BLaER1 treated with 17β-estradiol and CSF1 and Interleukin-3, amounts not matched to agents 10 nM and 100 nM (cell line): ENCODE data around the gene SIRPB1.

Experiments used
- H3K27ac ChIP-seq, 11 experiments: shearing (Covaris generic); formaldehyde crosslinking; 2 replicates each; pipeline ENCODE4 v1.8.1; 2022
- H3K27me3 ChIP-seq, 11 experiments: shearing (Covaris generic); formaldehyde crosslinking; 2 replicates each; pipeline ENCODE4 v1.8.1; 2022
- H3K36me3 ChIP-seq, 11 experiments: shearing (Covaris generic); formaldehyde crosslinking; 2 replicates each; pipeline ENCODE4 v1.8.1; 2022
- H3K4me1 ChIP-seq, 10 experiments: shearing (Covaris generic); formaldehyde crosslinking; 2 replicates each; pipeline ENCODE4 v1.8.1; 2022
- H3K4me2 ChIP-seq, 11 experiments: shearing (Covaris generic); formaldehyde crosslinking; 2 replicates each; pipeline ENCODE4 v1.8.1; 2022
- H3K4me3 ChIP-seq, 10 experiments: shearing (Covaris generic); formaldehyde crosslinking; 2 replicates each; pipeline ENCODE4 v1.8.1; 2022
- H3K9ac ChIP-seq, 11 experiments: shearing (Covaris generic); formaldehyde crosslinking; 2 replicates each; pipeline ENCODE4 v1.8.1; 2022
- H3K9me3 ChIP-seq, 11 experiments: shearing (Covaris generic); formaldehyde crosslinking; replicated peaks in 1 of 11; 2 replicates each; pipeline ENCODE4 v1.8.1; 2022
- H4K20me1 ChIP-seq, 11 experiments: shearing (Covaris generic); formaldehyde crosslinking; 2 replicates each; pipeline ENCODE4 v1.8.1; 2022
- Cebpa-rat ChIP-seq, 11 experiments: shearing (Covaris generic); IDR thresholded peaks; 2 replicates each; pipeline ENCODE4 v1.8.1; 2022

The SIRPB1 gene

DNA sequence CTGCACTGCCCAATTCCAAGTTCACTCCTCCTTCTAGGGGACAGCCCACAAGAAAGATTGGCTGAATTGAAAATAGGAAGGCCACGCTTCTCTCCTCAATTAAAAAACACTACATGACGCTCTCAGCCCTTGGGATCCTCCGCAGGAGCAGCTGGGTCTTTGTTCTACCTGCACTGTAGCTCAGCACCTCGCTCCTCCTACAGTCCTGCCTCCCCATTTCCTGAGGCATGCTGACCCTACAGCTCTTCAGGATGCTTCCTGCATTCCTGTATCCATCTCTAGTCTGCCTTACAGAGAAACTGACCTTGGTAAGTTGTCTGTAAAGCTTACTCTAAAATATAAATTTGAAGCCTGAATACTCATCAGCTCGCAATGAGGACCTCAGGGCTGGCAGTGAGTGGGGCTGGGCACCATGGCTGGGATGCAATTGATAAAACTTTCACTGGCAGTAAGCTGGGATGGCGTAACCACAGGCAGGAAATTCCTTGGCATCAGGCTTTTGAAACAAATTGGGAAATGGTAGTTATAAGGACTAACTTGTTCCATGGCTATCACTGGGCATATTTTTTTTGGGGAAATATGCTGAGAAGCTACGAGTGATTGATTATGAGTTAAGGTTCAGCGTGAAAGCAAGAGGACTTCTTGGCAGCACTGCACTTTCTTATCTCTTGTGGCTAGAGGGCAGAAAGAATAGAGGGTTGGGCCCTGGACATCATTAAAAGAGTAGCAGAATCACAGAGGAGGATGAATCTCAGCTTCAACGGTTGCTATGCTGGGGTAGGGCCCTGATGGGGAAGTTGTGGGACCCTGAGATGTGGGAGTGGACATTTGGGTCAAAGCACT, 11.7 kb upstream of the SIRPB1 start:
- Histone ChIP-seq H3K4me1 (peaks cover 12 to 29% (median 17%) of the 10 kb centered on the region in 10 experiments), H3K36me3 (no peaks in the 10 kb centered on the region), H3K4me2 (peak overlapping the region in 5 of 11 experiments; percentile 7 to 23 (median 18); a peak in 2 of 22 replicates), H3K27me3 (peaks cover 0 to 3% (median 0%) of the 10 kb centered on the region in 11 experiments; a peak in 1 of 22 replicates), H3K4me3 (no peak overlapping the region), H3K27ac (no peak overlapping the region), H4K20me1 (no peaks in the 10 kb centered on the region), H3K9ac (no peak overlapping the region), H3K9me3 (no peaks in the 10 kb centered on the region; a peak in 1 of 22 replicates)
- TF ChIP-seq Cebpa-rat (IDR thresholded peaks at IDR 0.05), result no peak

DNA sequence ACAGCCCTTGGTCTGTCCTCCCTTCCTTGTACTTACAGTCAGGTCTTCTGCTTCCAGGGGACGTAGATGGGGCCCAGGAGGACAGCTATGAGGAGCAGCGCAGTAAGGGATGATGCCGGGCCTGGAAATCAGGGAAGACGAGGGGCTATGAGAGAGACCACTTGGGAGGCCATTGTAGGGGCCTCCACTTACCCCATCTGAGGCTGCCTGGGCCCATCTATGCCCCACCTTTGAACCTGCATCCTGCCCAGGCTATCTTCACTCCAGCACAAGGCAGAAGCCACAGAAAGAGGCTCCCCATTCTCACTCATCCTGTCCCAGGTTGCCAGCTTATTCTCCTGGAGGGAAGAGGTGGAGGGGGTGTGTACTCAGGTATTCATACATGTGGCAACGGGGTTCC, 10.4 kb upstream of the SIRPB1 start:
- Histone ChIP-seq H3K9me3 (no peaks in the 10 kb centered on the region; a peak in 1 of 22 replicates), H3K4me3 (no peak overlapping the region), H3K9ac (no peak overlapping the region), H3K4me1 (peaks cover 12 to 32% (median 20%) of the 10 kb centered on the region in 10 experiments), H3K36me3 (no peaks in the 10 kb centered on the region), H3K4me2 (peak overlapping the region in 10 of 11 experiments; percentile 9 to 72 (median 48); a peak in 10 of 22 replicates), H3K27ac (no peak overlapping the region), H3K27me3 (peaks cover 0 to 3% (median 0%) of the 10 kb centered on the region in 11 experiments; a peak in 1 of 22 replicates), H4K20me1 (no peaks in the 10 kb centered on the region)
- TF ChIP-seq Cebpa-rat (IDR thresholded peaks at IDR 0.05), result no peak

DNA sequence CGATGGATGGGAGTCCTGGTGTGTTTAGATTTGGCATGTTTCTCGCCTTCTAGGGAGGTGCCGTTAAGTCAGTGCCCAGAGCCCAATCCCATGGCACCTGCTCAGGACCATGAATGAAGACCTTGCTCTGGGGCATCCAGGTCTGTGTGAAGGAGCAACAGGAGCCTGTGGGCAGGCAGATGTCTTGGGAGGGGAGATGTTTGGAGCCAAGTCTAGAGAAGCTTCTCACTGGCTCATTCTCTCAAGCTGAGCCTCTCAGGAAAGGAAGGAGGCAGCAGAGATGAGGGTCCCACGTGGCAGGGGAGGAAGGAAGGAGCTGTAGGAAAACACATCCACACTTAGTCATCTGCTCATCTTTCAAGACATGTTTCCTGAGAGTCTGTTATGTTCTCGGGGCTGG, 9.5 kb upstream of the SIRPB1 start:
- Histone ChIP-seq H3K9me3 (no peaks in the 10 kb centered on the region; a peak in 1 of 22 replicates), H3K9ac (no peak overlapping the region), H4K20me1 (no peaks in the 10 kb centered on the region), H3K4me2 (peak overlapping the region; percentile 16 to 72 (median 48); a peak in 20 of 22 replicates), H3K4me1 (peaks cover 12 to 38% (median 23%) of the 10 kb centered on the region in 10 experiments), H3K27me3 (peaks cover 0 to 3% (median 0%) of the 10 kb centered on the region in 11 experiments; a peak in 1 of 22 replicates), H3K36me3 (no peaks in the 10 kb centered on the region), H3K4me3 (no peak overlapping the region), H3K27ac (no peak overlapping the region)
- TF ChIP-seq Cebpa-rat (IDR thresholded peaks at IDR 0.05), result no peak

DNA sequence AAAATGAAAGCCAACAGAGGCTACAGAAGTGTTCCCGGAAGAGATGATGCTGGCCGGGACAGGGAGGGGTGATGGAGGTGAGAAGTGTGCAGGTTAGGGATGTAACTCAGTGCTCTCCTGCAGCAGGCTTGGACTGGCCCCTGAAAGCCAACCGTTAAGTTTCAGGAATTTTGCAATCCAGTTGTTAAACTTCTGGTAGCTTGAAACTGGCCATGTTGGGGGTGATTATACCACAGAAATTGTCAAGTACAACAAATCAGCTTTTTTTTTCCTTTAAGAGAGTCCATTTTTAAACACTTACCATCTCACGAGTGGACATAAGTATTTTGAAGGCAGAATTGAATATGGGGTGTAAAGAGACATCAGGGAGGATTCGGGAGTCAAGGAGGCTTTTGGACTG, 8.8 kb upstream of the SIRPB1 start:
- Histone ChIP-seq H3K4me1 (peaks cover 12 to 45% (median 27%) of the 10 kb centered on the region in 10 experiments), H3K9me3 (no peaks in the 10 kb centered on the region; a peak in 1 of 22 replicates), H3K4me3 (no peak overlapping the region), H4K20me1 (no peaks in the 10 kb centered on the region), H3K27me3 (peaks cover 0 to 3% (median 0%) of the 10 kb centered on the region in 11 experiments; a peak in 1 of 22 replicates), H3K4me2 (peak overlapping the region in 3 of 11 experiments; percentile 47 to 65 (median 60); a peak in 3 of 22 replicates), H3K27ac (no peak overlapping the region), H3K9ac (no peak overlapping the region), H3K36me3 (no peaks in the 10 kb centered on the region)
- no peak for TF ChIP-seq Cebpa-rat (IDR thresholded peaks at IDR 0.05)

DNA sequence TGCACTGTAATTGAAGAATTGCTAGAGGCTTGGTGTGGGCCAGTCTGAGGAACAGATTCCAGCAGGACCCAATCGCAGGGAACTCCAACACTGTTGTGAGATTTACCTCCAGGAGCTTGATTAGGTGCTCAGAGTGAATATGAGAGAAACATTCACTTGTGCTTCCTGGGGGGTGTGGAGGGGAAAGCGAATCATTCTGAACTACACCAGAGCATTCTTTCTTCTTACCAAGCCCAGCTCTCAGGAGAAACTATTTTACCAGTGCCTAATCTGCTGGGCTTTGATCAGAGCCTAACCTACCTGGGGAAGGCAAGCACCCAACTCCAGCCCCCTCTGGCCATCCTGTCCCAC, 7.4 kb upstream of the SIRPB1 start:
- Histone ChIP-seq H3K27me3 (peaks cover 0 to 3% (median 0%) of the 10 kb centered on the region in 11 experiments; a peak in 1 of 22 replicates), H3K4me2 (peak overlapping the region in 5 of 11 experiments; percentile 11 to 78 (median 44); a peak in 9 of 22 replicates), H3K4me1 (peaks cover 12 to 59% (median 37%) of the 10 kb centered on the region in 10 experiments), H3K4me3 (no peak overlapping the region), H3K9me3 (no peaks in the 10 kb centered on the region), H3K36me3 (no peaks in the 10 kb centered on the region), H3K27ac (no peak overlapping the region), H3K9ac (no peak overlapping the region), H4K20me1 (no peaks in the 10 kb centered on the region)
- no peak for TF ChIP-seq Cebpa-rat (IDR thresholded peaks at IDR 0.05)

DNA sequence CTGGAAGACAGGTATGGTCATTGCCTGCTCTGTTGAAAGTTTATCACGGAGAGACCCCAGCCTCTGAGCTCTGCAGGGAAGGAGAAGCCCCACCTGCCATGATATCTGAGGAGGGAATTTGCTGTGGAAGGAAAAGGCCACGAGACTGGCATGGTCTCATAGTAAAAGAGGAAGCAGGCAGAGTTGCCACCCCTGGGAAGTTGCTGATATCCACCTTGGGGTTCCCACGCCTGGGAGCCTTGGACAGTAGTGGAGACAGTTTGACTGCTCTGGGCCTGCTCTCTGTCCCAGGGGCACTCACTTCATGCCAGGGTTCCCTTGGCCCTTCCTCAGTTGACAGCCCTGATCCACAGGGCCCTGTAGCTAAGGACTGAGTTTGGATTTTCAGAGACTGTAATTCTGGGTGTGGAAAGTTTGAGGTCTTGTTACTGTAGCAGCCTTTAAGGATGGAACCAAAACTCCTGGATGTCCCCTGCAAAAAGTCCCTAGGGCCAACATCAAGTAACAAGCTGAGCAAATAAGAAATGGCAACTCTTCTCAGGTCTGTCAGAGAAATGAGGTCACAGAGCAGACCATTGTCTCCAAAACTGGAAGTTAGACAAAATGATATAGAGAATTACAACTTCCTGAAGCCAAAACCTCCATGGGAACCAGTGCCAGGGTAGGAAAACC, 6.9 kb upstream of the SIRPB1 start:
- H3K4me3 ChIP-seq, result no peak overlapping the region
- H3K9ac ChIP-seq, result 0 out of 22 replicates have a peak overlapping the region, but pooled peaks of 1 of the 11 experiments have one; percentile 2
- peaks cover 0 to 3% (median 0%) of the 10 kb centered on the region in 11 experiments; a peak in 1 of 22 replicates for H3K27me3 ChIP-seq
- H3K27ac ChIP-seq, result no peak overlapping the region
- H3K36me3 ChIP-seq, result no peaks in the 10 kb centered on the region
- H4K20me1 ChIP-seq, result no peaks in the 10 kb centered on the region
- TF ChIP-seq Cebpa-rat (IDR thresholded peaks at IDR 0.05), result no peak
- peaks cover 12 to 61% (median 38%) of the 10 kb centered on the region in 10 experiments for H3K4me1 ChIP-seq
- peak overlapping the region in 5 of 11 experiments; percentile 11 to 78 (median 44); a peak in 10 of 22 replicates for H3K4me2 ChIP-seq
- no peaks in the 10 kb centered on the region for H3K9me3 ChIP-seq

DNA sequence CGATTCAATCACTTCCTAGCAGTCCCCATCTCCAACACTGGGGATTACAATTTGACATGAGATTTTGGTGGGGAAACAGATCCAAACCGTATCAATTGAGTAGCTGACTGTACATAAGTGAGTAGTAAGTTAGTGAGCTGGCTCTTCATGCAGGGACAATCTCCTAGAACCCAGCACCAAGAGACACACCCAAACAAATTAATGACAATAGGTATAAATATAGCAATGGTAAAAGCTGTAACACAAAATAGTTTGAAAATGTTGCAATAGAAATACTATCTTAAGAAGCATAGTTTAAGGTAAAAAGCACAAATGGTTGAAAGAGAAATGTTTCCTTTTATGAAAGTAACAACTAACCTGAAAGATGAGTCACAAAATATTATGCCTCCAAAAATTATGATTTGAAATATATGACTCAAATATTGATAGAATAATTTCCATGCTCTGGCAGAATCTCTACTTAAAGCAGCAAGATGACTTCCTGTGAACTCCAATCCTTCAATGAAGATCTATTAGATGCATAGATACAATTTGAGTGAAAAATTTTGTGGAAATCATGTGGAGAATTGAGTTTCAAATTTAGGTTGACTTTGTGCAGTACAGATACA, 5.4 kb upstream of the SIRPB1 start:
- no peaks in the 10 kb centered on the region for H4K20me1 ChIP-seq
- H3K27me3 ChIP-seq, result peaks cover 0 to 3% (median 0%) of the 10 kb centered on the region in 11 experiments; a peak in 1 of 22 replicates
- H3K4me1 ChIP-seq, result peaks cover 19 to 73% (median 47%) of the 10 kb centered on the region in 10 experiments
- peak overlapping the region in 3 of 11 experiments; percentile 78 to 85 (median 78); a peak in 3 of 22 replicates for H3K4me2 ChIP-seq
- H3K27ac ChIP-seq, result no peak overlapping the region
- H3K4me3 ChIP-seq, result no peak overlapping the region
- TF ChIP-seq Cebpa-rat (IDR thresholded peaks at IDR 0.05), result no peak
- H3K9ac ChIP-seq, result no peak overlapping the region
- no peaks in the 10 kb centered on the region for H3K9me3 ChIP-seq
- no peaks in the 10 kb centered on the region for H3K36me3 ChIP-seq

DNA sequence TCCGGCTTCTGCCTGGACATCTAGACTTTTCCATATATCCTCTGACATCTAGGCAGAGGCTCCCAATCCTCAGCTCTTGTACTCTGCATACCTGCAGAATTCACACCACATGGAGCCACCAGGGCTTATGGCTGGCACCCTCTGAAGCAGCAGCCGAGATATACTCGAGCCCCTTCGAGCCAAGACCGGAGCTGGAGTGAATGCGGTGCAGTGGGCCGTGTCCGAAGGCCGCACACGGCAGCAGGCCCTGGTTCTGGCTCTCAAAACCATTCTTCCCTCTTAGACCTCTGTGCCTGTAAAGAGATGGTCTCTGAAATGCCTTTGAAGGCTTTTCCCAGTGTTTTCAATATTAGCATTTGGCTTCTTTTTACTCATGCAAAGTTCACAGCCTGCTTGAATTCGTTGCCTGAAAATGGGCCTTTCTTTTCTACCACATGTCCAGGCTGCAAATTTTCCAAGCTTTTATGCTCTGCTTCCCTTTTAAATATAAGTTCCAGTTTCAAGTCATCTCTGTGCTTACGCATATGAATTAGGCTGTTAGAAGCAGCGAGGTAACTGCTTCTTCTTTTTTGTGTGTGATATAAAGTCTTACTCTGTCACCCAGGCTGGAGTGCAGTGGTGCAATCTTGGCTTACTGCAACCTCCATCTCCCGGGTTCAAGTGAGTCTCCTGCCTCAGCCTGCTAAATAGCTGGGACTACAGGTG, 3.8 kb upstream of the SIRPB1 start:
- Histone ChIP-seq H3K4me1 (peaks cover 18 to 79% (median 49%) of the 10 kb centered on the region in 10 experiments), H3K27ac (peak overlapping the region in 3 of 11 experiments; percentile 12 to 46 (median 26); a peak in 2 of 22 replicates), H3K27me3 (no peaks in the 10 kb centered on the region; a peak in 1 of 22 replicates), H3K36me3 (peaks cover 0 to 2% (median 0%) of the 10 kb centered on the region in 11 experiments; a peak in 1 of 22 replicates), H3K4me2 (peak overlapping the region in 5 of 11 experiments; percentile 53 to 85 (median 78); a peak in 10 of 22 replicates), H3K9ac (no peak overlapping the region), H3K4me3 (no peak overlapping the region), H4K20me1 (no peaks in the 10 kb centered on the region), H3K9me3 (peaks cover 4 to 8% (median 6%) of the 10 kb centered on the region in 11 experiments; a peak in 20 of 22 replicates)
- no peak for TF ChIP-seq Cebpa-rat (IDR thresholded peaks at IDR 0.05)
